Skin of body (tissue), 2 donors: Measurements from ENCODE around the gene RNF180. TPM values are rescaled to one million over a fixed set of nuclear protein-coding genes. Genes with fewer than 3 reads are reported as not detected.
"Not testable (repeated sequence)": the region's sequence is repeated elsewhere in the genome, so short reads cannot be mapped to it uniquely, and the experiment has no call there.

Source experiments
- DNase-seq: peaks from one replicate; lab custom pipeline; 2025; lab: John Stamatoyannopoulos, UW
- total RNA-seq: library from RNA; depleted of rRNA; stranded (reverse); fragments of >200 nt; gene quantifications from one replicate; pipeline ENCODE4 v1.2.3, GENCODE V29; 2014

The RNF180 gene
- total RNA-seq, 1 donor from 2014 or later, result 4.6 TPM

- no peak for DNase-seq
Measured at GRCh38 chr5:64269164-64269563, 103.5 kb downstream of the RNF180 start.

- no peak for DNase-seq
Measured at GRCh38 chr5:64273276-64273675, 107.6 kb downstream of the RNF180 start.

- DNase-seq, result no peak
Measured at GRCh38 chr5:64285188-64286130, 119.8 kb downstream of the RNF180 start.

GRCh38 chr5:64286381-64286780, 120.7 kb downstream of the RNF180 start:
- DNase-seq, result no peak

- DNase-seq, result not testable (repeated sequence)
Measured at GRCh38 chr5:64288496-64288895, 122.9 kb downstream of the RNF180 start.

DNA sequence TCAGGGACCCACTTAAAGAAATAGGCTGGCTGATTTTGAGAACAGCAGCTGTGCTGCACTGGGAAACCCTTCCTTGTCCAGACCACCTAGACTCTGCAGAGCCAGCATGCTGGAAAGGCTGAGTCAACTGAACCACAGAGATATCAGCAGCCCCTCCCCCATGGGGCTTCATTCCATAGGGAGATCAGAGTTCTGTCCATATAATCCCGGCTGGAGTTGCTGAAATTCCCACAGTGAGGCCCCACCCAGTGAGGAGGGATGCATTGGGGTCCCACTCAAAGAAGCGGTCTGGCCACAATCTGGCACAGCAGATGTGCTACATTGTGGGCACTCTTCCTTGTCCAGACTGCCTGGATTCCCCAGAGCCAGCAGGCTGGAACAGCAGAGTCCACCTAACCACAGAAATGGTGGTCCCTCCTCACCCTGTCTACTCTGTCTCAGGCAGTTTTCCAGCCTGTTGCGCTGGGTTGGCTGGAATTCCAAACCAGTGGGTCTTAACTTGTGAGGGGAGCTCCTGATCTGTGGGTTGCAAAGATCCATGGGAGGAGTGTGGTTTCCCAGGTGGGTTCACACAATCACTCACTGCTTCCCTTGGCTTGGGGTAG, 127.1 kb downstream of the RNF180 start:
- no peak for DNase-seq

DNA sequence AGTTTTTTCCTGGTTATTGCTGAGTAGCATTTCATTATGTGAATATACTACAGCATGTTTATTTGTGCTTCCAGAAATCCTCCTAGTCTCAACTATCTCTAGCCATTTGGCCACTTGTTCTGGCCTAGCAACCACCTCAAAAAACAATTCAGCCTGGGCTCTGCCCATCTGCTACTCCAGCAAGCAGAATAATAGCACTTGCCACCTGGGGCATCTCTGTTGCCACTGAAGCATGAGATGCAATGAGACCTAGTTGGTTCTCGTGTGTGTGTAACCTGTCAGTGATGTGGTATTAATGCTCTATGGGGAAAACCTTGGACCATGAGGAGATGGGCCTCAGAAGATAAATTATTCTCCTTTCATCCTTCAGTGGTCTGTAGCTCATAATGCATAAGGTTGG, 129.5 kb downstream of the RNF180 start:
- DNase-seq, result no peak

DNA sequence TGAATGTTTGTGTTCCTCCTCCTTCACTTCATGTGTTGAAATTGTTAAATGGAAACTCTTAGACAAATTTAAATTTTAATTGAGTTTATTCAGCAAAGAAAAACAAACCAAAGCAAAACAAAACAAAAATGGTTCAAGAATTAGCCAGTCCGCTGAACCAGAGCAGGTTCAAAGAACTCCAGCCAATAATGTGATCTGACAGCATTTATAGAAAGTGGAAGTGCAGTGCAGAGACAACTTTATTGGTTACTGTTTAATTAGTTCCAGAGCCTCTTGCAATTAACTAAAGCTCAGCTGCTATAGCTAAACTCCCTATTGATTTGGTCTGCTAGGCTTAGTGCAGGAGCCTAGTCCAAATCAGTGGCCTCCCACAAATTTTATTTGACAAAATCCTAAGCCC, 132.9 kb downstream of the RNF180 start:
- DNase-seq, result no peak

DNA sequence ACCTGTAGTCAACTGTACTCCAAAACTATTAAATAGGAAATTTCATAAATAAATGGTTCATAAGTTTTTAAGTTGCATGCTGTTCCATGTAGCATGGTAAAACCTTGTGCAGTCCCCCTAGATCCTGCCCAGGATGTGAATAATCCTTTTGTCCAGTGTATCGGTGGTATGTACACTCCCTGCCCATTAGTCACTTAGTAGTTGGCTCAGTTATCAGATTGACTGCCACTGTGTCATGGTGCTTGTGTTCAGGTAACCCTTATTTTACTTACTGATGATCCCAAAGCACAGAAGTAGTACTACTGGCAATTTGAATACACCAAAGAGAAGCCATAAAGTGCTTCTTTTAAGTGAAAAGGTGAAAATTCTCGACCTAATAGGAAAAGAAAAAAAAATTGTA, 134.2 kb downstream of the RNF180 start:
- no peak for DNase-seq

- DNase-seq, result no peak
Measured at GRCh38 chr5:64301566-64301965, 135.9 kb downstream of the RNF180 start.

- no peak for DNase-seq
Measured at GRCh38 chr5:64308135-64308534, 142.5 kb downstream of the RNF180 start.

DNA sequence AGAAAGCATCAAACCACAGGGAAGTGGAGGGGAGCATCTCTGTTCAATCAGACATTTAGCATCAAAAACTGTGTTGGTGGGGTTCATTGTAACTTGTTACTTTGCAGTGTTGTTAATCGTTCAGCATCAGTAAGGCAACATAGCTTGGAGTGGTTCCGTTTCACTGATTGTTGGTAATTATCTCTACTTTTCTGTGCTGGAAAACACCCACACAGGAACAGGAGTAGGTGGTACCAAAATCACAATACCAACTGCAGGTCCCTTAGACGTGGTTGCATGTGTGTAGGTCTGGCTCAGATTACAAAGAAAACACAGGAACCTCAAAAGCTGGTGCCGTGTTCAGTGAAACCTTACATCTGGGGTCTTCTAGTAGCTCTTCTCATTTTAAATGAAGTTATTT, 146.8 kb downstream of the RNF180 start:
- no peak for DNase-seq

GRCh38 chr5:64315778-64316177, 150.1 kb downstream of the RNF180 start:
- no peak for DNase-seq

GRCh38 chr5:64318175-64318574, 152.5 kb downstream of the RNF180 start:
- DNase-seq, result no peak

DNA sequence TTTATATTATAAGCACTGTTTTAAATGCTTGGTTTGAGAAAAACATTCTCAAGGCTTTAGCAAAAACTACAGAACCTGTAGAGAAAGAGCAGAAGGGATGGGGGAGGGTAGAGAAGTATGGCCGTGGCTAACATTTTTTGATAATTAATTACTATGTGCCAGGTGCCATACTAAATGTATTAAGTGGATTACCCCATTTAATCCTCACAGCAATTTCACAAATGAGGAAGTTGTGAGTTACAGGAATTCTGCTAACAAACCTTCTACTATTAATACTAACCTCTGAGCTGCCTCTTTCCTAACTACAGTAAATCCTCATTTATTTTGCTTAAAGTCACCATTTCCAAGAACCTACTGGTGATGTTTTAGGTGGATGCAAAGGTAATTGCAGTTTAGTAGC, 157.9 kb downstream of the RNF180 start:
- DNase-seq, result no peak

GRCh38 chr5:64330728-64331231, 165.1 kb downstream of the RNF180 start:
- DNase-seq, result no peak

- DNase-seq, result no peak
Measured at GRCh38 chr5:64331597-64332277, 166.1 kb downstream of the RNF180 start.

DNA sequence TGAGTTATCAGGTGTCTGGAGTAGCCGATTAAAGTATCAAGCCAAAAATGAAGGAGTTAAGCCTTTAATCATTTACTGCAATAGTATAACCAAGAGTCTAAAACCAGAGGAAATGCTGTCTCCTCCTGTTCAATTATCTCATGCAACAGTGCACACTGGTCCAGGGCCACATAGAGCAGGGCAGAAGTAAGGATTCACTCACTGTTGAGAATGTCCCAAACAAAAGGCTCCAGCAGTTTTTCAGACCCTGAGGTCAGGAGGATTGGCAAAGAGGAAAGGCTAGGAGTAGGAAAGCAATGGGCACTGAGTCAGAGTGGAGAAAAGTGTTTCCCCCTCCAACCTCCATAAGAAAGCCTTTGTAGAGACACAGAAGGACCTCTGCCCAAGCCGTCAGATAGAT, 168.2 kb downstream of the RNF180 start:
- no peak for DNase-seq

DNA sequence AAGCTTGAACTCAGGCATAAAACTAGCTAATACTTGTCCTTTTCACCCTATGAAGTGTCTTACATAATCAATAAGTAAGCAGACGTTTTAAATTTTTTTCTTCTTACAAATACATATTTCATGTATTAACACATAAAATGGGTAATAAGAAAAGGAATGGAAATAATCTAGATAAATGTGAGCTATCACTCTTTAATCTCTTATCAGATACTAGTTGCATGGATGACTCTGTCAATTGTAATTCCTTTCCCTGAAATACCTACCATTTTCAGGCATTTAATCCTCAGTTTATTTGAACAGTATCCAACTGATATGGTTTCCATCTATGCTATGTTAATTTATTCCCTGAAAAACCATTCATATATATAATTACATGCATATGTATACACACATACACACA, 174.1 kb downstream of the RNF180 start:
- no peak for DNase-seq

- no peak for DNase-seq
Measured at GRCh38 chr5:64340293-64340692, 174.7 kb downstream of the RNF180 start.

DNA sequence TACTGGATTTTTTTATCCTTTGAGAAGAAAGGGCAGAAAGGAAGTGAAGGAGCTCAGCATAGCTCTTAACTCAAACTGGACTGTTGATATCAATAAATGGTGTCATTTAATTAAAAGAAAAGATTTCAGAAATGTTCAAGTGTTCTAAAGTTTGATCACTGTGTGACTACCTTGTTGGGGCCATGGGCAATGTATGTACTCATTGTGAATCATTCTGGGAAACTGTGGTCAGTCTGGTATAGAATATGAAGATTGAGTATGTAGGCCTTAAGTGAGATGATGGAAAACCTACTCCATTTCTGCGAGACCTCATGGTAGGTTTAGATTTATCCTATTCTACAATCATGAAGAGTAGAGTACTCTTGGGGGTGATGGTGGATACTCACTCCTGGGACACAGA, 175.7 kb downstream of the RNF180 start:
- no peak for DNase-seq

GRCh38 chr5:64344501-64344900, 178.9 kb downstream of the RNF180 start:
- no peak for DNase-seq
